Measurements from ENCODE around the gene MED16.
A peak's percentile ranks its signal among the peaks of the same experiment; 100 is the strongest.

The MED16 gene

DNA sequence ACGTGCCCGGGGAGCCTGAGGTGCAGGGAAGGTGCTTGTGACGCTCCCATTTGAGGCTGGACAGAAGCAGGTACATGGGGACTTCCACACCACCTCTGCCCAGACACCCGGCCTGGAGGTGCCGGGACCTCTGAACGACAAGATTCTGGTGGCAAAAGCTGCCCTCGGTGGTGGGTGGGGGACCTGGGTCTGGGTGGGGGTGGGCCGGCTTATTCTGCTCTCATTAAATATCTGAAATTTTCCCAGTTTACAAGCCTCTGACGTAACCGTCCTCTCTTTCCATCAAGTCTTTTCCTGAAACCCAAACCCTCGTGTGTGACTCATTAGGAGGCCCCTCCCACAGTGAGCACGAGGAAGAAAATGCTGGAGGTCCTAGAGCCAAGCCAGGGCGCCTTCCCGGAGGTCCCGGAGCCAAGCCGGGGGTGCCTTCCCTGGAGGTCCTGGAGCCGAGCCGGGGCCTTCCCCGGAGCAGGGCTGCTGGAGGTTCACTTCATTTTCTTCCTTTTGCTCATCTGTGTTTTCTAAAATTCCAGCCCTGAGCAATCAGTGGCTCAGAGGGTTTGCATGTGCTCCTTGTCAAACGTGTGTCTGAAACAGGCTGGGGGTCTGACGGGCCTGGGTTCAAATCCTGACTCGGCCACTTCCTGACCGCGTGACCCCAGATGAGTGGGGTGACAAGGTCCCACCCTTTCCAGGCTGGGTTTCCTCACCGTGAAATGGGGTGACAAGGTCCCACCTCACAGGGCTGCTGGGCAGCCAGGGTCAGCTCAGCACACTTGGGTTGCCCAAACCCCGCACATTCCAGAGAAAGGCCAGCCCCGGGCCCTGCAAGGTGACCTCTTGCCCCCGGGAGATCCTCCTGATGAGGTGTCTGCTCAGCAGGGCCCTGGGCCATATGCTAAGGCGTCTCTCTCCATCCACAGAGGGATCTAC is 23.5 kb downstream of the MED16 start:
- no CpG with 5 or more reads among the region's 29 CpGs for WGBS (ENCODE audit: extremely low coverage, insufficient coverage, insufficient read length)

DNA sequence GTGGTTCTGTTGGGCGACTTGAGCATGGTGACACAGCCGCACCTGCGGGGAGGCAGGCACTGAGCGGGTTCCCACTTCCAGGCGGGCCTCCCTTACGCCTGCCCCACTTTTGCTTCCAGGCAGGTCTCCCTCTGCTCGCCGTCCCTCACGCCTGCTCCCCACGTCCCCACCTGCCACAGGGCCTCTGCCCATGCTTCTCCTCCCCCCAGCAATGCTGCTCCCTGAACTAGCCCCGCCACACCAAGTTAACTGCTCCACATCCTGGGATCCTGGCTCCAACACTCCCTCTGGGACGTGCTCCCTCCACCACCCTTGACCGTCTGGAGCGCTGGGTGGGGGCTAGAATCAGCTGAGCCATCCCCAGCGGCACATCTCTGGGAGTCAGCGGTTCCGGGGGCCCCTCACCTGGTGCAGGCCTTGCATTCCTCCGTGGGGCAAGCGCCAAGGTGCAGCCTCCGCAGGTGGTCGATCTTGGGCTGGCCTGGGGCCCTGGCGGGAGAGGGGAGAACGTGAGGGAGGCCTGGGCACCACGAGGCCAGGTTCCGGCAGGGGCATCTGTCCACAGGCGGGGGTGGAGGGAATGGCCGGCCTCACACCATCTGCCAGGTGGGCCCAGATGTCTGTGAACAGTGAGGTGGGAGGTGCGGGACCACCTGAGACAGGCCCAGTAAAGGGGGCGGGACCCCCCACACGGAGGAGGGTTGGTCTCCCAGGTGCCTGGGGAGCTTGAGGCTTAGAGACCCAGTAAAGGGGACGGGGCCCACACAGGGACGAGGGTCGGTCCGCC is 24.3 kb downstream of the MED16 start:
- H3K9me3 ChIP-seq (ENCODE audit: insufficient read depth, low read depth, low read length), result no peaks in the 10 kb centered on the region
- peaks cover 34 to 35% of the 10 kb centered on the region in 2 experiments for H3K36me3 ChIP-seq (ENCODE audit: control insufficient read depth in 1 of 2, insufficient read depth in 2 of 2, low read length in 2 of 2)
- H3K27me3 ChIP-seq (ENCODE audit: insufficient read depth, low read length), result no peaks in the 10 kb centered on the region
- H4K91ac ChIP-seq (ENCODE audit: low read depth, low read length), result peak overlapping the region; percentile 68
- peak overlapping the region; percentile 69 for H3K18ac ChIP-seq (ENCODE audit: low read length)
- no peak overlapping the region for H3K4me2 ChIP-seq (ENCODE audit: low read length)
- no CpG with 5 or more reads among the region's 34 CpGs for WGBS (ENCODE audit: extremely low coverage, insufficient coverage, insufficient read length)
- H3K9ac ChIP-seq (ENCODE audit: low read length), result no peak overlapping the region
- DNase-seq, result no peak
- peak overlapping the region; percentile 52 for H4K8ac ChIP-seq (ENCODE audit: low read depth, low read length)
- H4K12ac ChIP-seq (ENCODE audit: low read depth, low read length), result no peak overlapping the region
- H3K4ac ChIP-seq (ENCODE audit: low read depth, low read length), result peak overlapping the region; percentile 48
- H2BK12ac ChIP-seq (ENCODE audit: low read length), result peak overlapping the region; percentile 42
- no peak overlapping the region for H3K4me3 ChIP-seq (ENCODE audit: low read depth, low read length)
- H2BK5ac ChIP-seq (ENCODE audit: low read depth, low read length, poor library complexity), result no peak overlapping the region
- H3K79me1 ChIP-seq (ENCODE audit: low read length), result peaks cover 5% of the 10 kb centered on the region
- H3K23ac ChIP-seq (ENCODE audit: low read length), result no peak overlapping the region
- peaks cover 4% of the 10 kb centered on the region for H3K79me2 ChIP-seq (ENCODE audit: control insufficient read depth, insufficient read depth, low read length, poor library complexity)
- H3K4me1 ChIP-seq (ENCODE audit: control insufficient read depth in 1 of 2, insufficient read depth in 2 of 2, low read length in 2 of 2), result peaks cover 13 to 16% of the 10 kb centered on the region in 2 experiments
- H2AK5ac ChIP-seq (ENCODE audit: low read length), result peak overlapping the region; percentile 77
- no peak overlapping the region for H2AFZ ChIP-seq (ENCODE audit: insufficient read depth, low read length, poor library complexity)
- H3K27ac ChIP-seq (ENCODE audit: low read depth, low read length), result peak overlapping the region; percentile 49
- peak overlapping the region; percentile 52 for H2BK120ac ChIP-seq (ENCODE audit: insufficient read depth, low read length, poor library complexity)
- H3K14ac ChIP-seq (ENCODE audit: low read length), result peak overlapping the region; percentile 69

More for the DNA sequence above, 23.5 kb downstream of the MED16 start:
- peaks cover 4% of the 10 kb centered on the region for H3K79me2 ChIP-seq (ENCODE audit: control insufficient read depth, insufficient read depth, low read length, poor library complexity)
- H3K4ac ChIP-seq (ENCODE audit: low read depth, low read length), result peak overlapping the region; percentile 48
- H4K8ac ChIP-seq (ENCODE audit: low read depth, low read length), result peak overlapping the region; percentile 52
- peaks cover 5% of the 10 kb centered on the region for H3K79me1 ChIP-seq (ENCODE audit: low read length)
- no peak overlapping the region for H3K4me3 ChIP-seq (ENCODE audit: low read depth, low read length)
- no peak overlapping the region for H3K4me2 ChIP-seq (ENCODE audit: low read length)
- no peaks in the 10 kb centered on the region for H3K27me3 ChIP-seq (ENCODE audit: insufficient read depth, low read length)
- no peak overlapping the region for H4K12ac ChIP-seq (ENCODE audit: low read depth, low read length)
- no peak overlapping the region for H3K23ac ChIP-seq (ENCODE audit: low read length)
- H3K36me3 ChIP-seq (ENCODE audit: control insufficient read depth in 1 of 2, insufficient read depth in 2 of 2, low read length in 2 of 2), result peaks cover 40 to 41% of the 10 kb centered on the region in 2 experiments
- H3K9me3 ChIP-seq (ENCODE audit: insufficient read depth, low read depth, low read length), result no peaks in the 10 kb centered on the region
- H3K14ac ChIP-seq (ENCODE audit: low read length), result peak overlapping the region; percentile 69
- peak; percentile 78 to 84 for DNase-seq
- peak overlapping the region; percentile 52 for H2BK120ac ChIP-seq (ENCODE audit: insufficient read depth, low read length, poor library complexity)
- H3K9ac ChIP-seq (ENCODE audit: low read length), result no peak overlapping the region
- peak overlapping the region; percentile 60 for H3K27ac ChIP-seq (ENCODE audit: low read depth, low read length)
- H2AK5ac ChIP-seq (ENCODE audit: low read length), result peak overlapping the region; percentile 77
- H4K91ac ChIP-seq (ENCODE audit: low read depth, low read length), result peak overlapping the region; percentile 68
- H2AFZ ChIP-seq (ENCODE audit: insufficient read depth, low read length, poor library complexity), result no peak overlapping the region
- peak overlapping the region; percentile 69 for H3K18ac ChIP-seq (ENCODE audit: low read length)
- peak overlapping the region; percentile 42 for H2BK12ac ChIP-seq (ENCODE audit: low read length)
- H2BK5ac ChIP-seq (ENCODE audit: low read depth, low read length, poor library complexity), result no peak overlapping the region
- peaks cover 13 to 16% of the 10 kb centered on the region in 2 experiments for H3K4me1 ChIP-seq (ENCODE audit: control insufficient read depth in 1 of 2, insufficient read depth in 2 of 2, low read length in 2 of 2)

DNA sequence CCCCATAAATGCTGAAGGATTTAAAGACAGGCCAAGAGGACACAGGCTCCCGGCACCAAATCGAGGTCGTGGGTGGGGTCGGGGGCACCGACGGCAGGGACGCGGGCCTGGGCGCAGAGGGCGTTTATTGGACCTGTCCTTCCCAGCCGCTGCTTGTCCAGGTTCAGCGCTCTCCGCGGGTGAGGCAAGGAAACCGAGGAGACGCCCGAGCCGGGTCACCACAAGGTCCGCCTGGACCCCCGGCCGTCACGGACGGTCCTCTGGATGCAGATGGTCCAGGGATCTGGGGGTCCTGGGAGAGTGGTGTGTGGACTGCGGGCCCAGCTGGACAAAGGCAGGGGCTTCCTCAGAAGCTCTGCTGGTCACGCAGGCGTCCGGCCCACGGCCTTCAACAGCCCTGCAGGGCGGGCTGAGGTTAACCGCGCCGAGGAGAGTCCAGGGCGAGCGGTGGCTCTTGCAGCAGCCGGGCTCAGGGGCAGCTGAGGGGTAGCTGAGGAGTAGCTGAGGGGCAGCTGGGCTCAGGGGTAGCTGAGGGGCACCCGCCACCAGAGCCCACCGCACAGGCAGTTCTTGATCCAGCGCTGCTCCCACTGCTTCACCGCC is 25.0 kb downstream of the MED16 start:
- Histone ChIP-seq H3K79me1 (ENCODE audit: low read length) (peaks cover 5% of the 10 kb centered on the region), H3K4ac (ENCODE audit: low read depth, low read length) (no peak overlapping the region), H4K91ac (ENCODE audit: low read depth, low read length) (no peak overlapping the region), H3K18ac (ENCODE audit: low read length) (peak overlapping the region; percentile 69), H3K4me2 (ENCODE audit: low read length) (no peak overlapping the region), H3K4me1 (ENCODE audit: control insufficient read depth in 1 of 2, insufficient read depth in 2 of 2, low read length in 2 of 2) (peaks cover 13 to 16% of the 10 kb centered on the region in 2 experiments), H3K4me3 (ENCODE audit: low read depth, low read length) (no peak overlapping the region), H3K9me3 (ENCODE audit: insufficient read depth, low read depth, low read length) (no peaks in the 10 kb centered on the region), H2AK5ac (ENCODE audit: low read length) (no peak overlapping the region), H3K23ac (ENCODE audit: low read length) (no peak overlapping the region), H3K36me3 (ENCODE audit: control insufficient read depth in 1 of 2, insufficient read depth in 2 of 2, low read length in 2 of 2) (peaks cover 30 to 35% of the 10 kb centered on the region in 2 experiments), H3K27me3 (ENCODE audit: insufficient read depth, low read length) (no peaks in the 10 kb centered on the region), H3K27ac (ENCODE audit: low read depth, low read length) (no peak overlapping the region), H4K12ac (ENCODE audit: low read depth, low read length) (no peak overlapping the region), H4K8ac (ENCODE audit: low read depth, low read length) (no peak overlapping the region), H3K79me2 (ENCODE audit: control insufficient read depth, insufficient read depth, low read length, poor library complexity) (peaks cover 4% of the 10 kb centered on the region), H3K14ac (ENCODE audit: low read length) (no peak overlapping the region), H2BK120ac (ENCODE audit: insufficient read depth, low read length, poor library complexity) (no peak overlapping the region), H2AFZ (ENCODE audit: insufficient read depth, low read length, poor library complexity) (no peak overlapping the region), H2BK5ac (ENCODE audit: low read depth, low read length, poor library complexity) (no peak overlapping the region), H3K9ac (ENCODE audit: low read length) (no peak overlapping the region), H2BK12ac (ENCODE audit: low read length) (no peak overlapping the region)
- WGBS (ENCODE audit: extremely low coverage, insufficient coverage, insufficient read length), result no CpG with 5 or more reads among the region's 39 CpGs
- DNase-seq, result no peak

DNA sequence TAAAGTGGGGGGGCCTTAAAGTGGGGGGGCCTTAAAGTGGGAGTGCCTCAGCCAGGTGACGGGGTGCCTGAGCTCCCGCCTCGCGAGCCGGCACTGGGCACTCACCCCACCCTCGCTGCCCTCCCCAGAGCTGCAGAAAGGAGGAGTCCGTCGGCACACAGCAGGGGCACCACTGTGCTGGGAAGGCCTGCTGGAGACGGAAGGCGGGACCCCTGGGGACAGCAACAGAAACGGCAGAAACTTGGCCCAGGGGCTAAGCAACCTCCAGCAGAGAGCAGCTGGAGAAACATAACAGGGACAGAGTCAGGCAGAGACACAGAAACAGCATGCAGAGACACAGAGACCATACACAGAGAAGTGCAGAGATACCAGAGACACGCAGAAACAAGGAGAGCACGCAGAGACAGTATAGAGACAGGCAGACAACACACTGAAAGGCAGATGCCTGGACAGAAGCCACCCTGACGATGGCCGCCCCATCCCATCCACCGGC is 25.6 kb downstream of the MED16 start:
- no CpG with 5 or more reads among the region's 16 CpGs for WGBS (ENCODE audit: extremely low coverage, insufficient coverage, insufficient read length)
- H3K14ac ChIP-seq (ENCODE audit: low read length), result no peak overlapping the region
- DNase-seq, result no peak

More for the DNA sequence above, 25.6 kb downstream of the MED16 start:
- Histone ChIP-seq H2AFZ (ENCODE audit: insufficient read depth, low read length, poor library complexity) (no peak overlapping the region), H3K4me2 (ENCODE audit: low read length) (no peak overlapping the region), H3K36me3 (ENCODE audit: control insufficient read depth in 1 of 2, insufficient read depth in 2 of 2, low read length in 2 of 2) (peaks cover 30 to 35% of the 10 kb centered on the region in 2 experiments), H3K79me2 (ENCODE audit: control insufficient read depth, insufficient read depth, low read length, poor library complexity) (peaks cover 4% of the 10 kb centered on the region), H3K4me1 (ENCODE audit: control insufficient read depth in 1 of 2, insufficient read depth in 2 of 2, low read length in 2 of 2) (peaks cover 13 to 18% of the 10 kb centered on the region in 2 experiments), H4K8ac (ENCODE audit: low read depth, low read length) (no peak overlapping the region), H3K9ac (ENCODE audit: low read length) (no peak overlapping the region), H3K79me1 (ENCODE audit: low read length) (peaks cover 5% of the 10 kb centered on the region), H3K18ac (ENCODE audit: low read length) (no peak overlapping the region), H4K12ac (ENCODE audit: low read depth, low read length) (no peak overlapping the region), H3K23ac (ENCODE audit: low read length) (no peak overlapping the region), H4K91ac (ENCODE audit: low read depth, low read length) (no peak overlapping the region), H2BK12ac (ENCODE audit: low read length) (no peak overlapping the region), H3K9me3 (ENCODE audit: insufficient read depth, low read depth, low read length) (no peaks in the 10 kb centered on the region), H2AK5ac (ENCODE audit: low read length) (no peak overlapping the region), H2BK5ac (ENCODE audit: low read depth, low read length, poor library complexity) (no peak overlapping the region), H3K4me3 (ENCODE audit: low read depth, low read length) (no peak overlapping the region), H3K27ac (ENCODE audit: low read depth, low read length) (no peak overlapping the region), H3K4ac (ENCODE audit: low read depth, low read length) (no peak overlapping the region), H3K27me3 (ENCODE audit: insufficient read depth, low read length) (no peaks in the 10 kb centered on the region), H2BK120ac (ENCODE audit: insufficient read depth, low read length, poor library complexity) (no peak overlapping the region)
